GM18868 (cell line): ENCODE results near the gene ALCAM.
A peak's percentile ranks its signal among the peaks of the same experiment; 100 is the strongest.

ENCODE experiments used
- ATAC-seq: cut with Tn5 transposase; IDR thresholded peaks from one replicate; pipeline ENCODE4 v1.9.1; 2021; ENCODE audit warnings: mild to moderate bottlenecking, moderate library complexity; ENCODE audit not compliant: unreplicated experiment

The ALCAM gene

DNA sequence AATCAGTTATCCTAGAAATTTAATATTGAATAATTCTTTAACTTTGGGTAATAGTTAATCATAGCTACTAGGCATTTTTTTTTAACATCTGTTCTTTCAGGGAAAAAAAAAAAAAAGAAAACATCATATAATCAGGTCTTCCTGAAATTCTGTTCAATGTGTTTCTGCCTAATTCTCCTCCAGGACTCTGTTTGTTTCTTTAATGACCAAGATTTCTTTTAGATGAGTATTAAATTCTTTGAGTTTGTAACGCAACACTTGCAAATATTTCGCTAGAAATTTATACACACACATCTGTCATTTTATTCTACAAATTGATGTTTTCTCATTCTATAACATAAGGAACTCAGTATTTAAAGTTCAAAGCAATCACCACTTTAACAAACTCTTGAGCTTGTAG is 56.7 kb downstream of the ALCAM start:
- no peak for ATAC-seq

DNA sequence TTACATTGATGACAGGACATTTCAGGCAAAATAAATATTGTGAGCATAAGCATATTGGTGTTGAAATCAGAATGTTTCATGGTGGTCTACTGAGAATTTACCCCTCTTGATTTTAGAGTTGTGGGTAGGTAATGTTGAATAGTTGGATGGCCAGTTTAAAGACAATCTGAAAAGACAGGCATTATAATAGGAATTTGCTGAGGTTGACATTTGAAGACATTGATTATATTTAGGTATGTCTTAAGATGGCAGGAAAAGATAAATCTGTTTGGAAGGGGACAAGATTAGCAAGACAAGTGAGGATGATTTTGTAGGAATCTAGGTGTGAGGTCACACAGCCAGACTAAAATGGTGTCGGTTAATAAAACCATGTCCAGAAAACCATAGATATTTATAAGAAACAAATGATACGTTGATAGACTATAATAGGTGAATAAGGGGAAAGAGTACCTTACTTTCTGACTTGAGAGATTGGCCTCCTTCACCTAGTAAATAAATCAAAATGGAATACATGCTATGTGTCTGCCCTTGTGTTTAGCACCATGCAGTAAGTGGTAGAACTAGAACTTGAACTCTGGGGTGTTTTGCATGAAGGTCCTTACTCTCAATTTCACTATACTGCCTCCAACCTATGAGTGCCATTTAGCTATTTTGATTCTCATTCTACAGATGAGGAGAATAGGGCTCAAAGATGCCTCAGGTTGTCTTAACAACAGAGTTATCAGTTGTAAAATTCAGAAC is 57.9 kb downstream of the ALCAM start:
- ATAC-seq: no peak

DNA sequence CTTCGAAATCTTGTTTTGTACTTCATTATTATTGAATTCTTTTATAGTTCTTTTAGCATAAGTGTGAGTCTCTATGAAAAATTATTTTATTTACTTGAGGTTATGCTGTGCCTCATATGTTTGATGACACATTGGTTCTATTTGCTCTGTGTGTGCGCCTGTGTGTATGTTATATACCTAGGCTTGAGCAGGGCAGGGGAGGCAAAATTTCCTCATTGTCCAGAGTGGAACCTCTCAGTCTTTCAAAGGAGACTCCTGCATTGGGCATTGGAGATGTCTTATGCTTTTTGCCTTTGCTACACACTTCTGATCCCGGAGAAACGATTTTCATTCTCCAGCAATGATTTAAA is 58.4 kb downstream of the ALCAM start:
- ATAC-seq: no peak

DNA sequence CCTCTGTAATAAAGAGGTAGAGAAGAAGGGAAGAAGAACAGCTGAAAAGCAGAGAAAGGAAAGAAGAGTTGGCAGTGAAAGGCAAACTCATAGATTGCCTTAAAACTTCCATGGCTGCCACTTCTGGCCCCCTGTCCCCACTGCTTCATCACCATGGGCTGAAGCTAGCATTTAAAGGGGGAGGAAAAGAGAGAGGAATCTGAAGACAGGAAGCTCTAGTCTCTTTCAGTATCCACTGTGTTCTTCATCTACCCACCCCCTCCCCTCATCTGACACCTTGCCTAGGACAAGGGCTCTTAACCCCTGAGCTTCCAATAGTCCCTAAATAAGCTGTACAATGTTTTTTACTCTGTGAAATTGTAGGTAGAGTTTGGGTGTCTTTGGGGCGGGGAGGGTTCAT is 60.6 kb downstream of the ALCAM start:
- ATAC-seq: no peak

DNA sequence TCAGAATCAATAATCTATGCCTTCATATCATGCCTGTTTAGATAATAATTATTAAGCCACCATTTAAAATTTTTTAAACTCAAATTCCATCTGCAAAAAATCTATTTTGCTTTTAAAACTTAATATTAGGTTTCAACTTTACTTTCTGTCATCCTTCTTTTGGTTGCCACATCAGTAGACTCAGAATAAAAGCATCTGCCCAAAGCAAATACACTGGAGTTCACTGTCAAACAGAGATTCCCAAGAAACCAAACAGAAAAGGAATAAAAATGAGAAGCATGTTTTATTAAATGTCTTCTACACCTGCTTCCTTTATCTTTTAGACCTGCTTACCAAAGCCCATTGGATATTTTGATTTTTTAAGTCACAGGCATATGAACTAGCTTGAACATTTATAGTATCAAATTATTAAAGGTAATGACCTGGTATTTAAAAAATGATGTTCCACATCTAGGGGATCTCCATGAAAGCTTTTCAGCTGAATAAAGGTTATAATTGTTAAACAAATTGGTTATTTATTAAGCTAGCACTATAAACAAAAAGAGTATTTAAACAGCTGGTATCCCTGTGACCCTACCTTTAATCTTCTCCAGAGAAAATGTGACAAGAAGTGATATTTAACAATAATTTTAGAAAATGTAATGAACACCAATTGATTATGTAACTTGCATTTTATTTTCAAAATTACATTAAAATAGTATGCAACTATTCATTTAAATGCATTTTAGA is 62.5 kb downstream of the ALCAM start:
- ATAC-seq: no peak

GRCh38 chr3:105430455-105430854 is 63.7 kb downstream of the ALCAM start:
- no peak for ATAC-seq

GRCh38 chr3:105431200-105431599 is 64.5 kb downstream of the ALCAM start:
- ATAC-seq: peak; percentile 43

- no peak for ATAC-seq
These were observed 68.6 kb downstream of the ALCAM start for GRCh38 chr3:105435277-105435676.

- no peak for ATAC-seq
These were observed 70.0 kb downstream of the ALCAM start for GRCh38 chr3:105436687-105437086.

- no peak for ATAC-seq
These were observed 73.4 kb downstream of the ALCAM start for GRCh38 chr3:105440113-105440512.

GRCh38 chr3:105444725-105445124 is 78.0 kb downstream of the ALCAM start:
- ATAC-seq: no peak

DNA sequence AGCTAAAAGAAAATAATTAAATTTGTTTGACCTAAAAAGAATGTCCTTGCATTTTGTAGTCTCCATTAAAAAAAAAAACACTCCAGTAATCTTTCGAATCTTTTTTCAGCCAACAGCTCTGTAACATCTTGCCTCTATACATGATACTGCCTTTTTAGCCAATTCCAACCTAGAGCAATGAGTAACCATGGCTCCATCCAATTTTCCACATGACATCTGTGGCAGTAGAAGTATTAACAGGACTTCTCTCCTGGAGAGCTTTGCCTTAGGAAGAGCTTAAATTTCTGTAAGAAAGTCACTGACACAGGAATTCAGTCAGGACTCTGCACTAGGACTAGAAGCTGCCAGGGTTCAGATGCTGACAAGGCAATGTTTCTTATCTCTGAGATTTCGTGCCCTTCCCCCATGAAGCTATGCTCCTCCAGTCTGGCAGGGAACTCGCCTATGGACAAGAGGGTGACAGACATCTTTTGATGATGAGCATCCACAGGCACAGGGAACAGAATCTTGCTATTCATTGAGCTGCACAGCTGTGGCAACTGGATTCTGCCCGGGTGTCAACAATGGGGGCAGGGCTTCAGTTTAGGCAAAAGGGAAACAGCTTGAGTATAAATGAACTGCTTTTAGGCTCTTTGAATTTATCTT is 81.8 kb downstream of the ALCAM start:
- ATAC-seq: no peak

DNA sequence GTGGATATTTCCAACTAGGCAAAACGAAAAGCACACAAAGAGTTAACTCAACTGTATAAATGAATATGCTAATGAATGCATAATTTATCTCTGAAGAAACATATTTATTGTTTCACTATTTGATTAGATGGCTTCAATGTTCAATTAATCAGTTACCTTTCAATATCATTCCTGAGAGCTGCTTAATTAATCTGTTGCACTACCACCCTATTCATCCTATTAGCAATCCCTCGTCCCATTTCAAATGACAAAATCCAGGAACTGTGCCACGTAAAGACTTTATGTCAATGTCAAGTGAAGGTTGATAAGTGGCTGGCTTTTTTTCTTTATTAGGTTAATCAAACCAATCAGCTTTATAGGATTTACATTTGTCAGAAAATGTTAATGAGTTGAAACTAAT is 82.7 kb downstream of the ALCAM start:
- ATAC-seq: no peak

- ATAC-seq: no peak
These were observed 89.3 kb downstream of the ALCAM start for GRCh38 chr3:105456017-105456416.

GRCh38 chr3:105458518-105459215 is 92.0 kb downstream of the ALCAM start:
- ATAC-seq: no peak

- peak; percentile 87 for ATAC-seq
These were observed 93.0 kb downstream of the ALCAM start for GRCh38 chr3:105459566-105460290.

- no peak for ATAC-seq
These were observed 96.9 kb downstream of the ALCAM start for GRCh38 chr3:105463620-105464019.

DNA sequence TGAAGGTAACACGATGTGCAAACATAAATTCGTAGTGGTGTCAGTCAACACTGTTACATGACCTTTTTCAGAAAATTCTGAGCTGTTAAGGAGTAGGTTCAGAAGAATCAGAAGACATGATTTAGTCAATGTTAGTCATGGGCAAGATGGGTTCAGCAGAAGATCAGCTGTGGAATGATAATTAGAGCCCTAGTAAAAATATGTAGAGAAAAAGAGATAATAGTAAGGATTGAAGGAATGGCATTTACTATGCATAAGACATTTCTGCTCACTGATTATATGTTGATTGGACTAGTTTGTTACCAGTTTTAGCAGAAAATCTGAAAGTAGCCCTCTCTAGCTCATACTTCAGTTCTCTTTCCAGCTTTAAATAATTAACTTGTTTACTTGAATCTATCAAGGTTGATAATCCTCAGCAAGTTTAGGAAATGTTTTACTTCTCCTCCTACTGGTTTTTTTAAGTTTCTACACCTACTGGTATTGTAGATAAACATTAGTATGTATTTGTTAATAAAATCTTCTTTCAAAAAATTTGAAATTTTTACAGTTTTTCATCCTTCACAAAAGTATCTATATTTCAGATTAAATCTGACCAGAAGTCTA is 98.6 kb downstream of the ALCAM start:
- no peak for ATAC-seq

- no peak for ATAC-seq
These were observed 99.4 kb downstream of the ALCAM start for GRCh38 chr3:105466072-105466471.
